ENCODE data around the gene INSR.

Gene INSR

GRCh38 chr19:7172794-7173193 is 121.4 kb downstream of the INSR start:
- Histone ChIP-seq H4K91ac (ENCODE audit: low read depth, low read length) (no peak overlapping the region), H2BK12ac (ENCODE audit: low read length) (no peak overlapping the region), H4K8ac (ENCODE audit: low read depth, low read length) (no peak overlapping the region), H2AFZ (ENCODE audit: insufficient read depth, low read length, poor library complexity) (no peak overlapping the region), H3K4me2 (ENCODE audit: low read length) (no peak overlapping the region), H3K79me2 (ENCODE audit: control insufficient read depth, insufficient read depth, low read length, poor library complexity) (no peaks in the 10 kb centered on the region), H3K27ac (ENCODE audit: low read depth, low read length) (no peak overlapping the region), H3K36me3 (ENCODE audit: control insufficient read depth in 1 of 2, insufficient read depth in 2 of 2, low read length in 2 of 2) (peaks cover 6 to 10% of the 10 kb centered on the region in 2 experiments), H3K23ac (ENCODE audit: low read length) (no peak overlapping the region), H3K9me3 (ENCODE audit: insufficient read depth, low read depth, low read length) (peaks cover 4% of the 10 kb centered on the region), H3K4ac (ENCODE audit: low read depth, low read length) (no peak overlapping the region), H4K12ac (ENCODE audit: low read depth, low read length) (no peak overlapping the region), H2AK5ac (ENCODE audit: low read length) (no peak overlapping the region), H3K79me1 (ENCODE audit: low read length) (no peaks in the 10 kb centered on the region), H3K14ac (ENCODE audit: low read length) (no peak overlapping the region), H2BK120ac (ENCODE audit: insufficient read depth, low read length, poor library complexity) (no peak overlapping the region), H2BK5ac (ENCODE audit: low read depth, low read length, poor library complexity) (no peak overlapping the region), H3K18ac (ENCODE audit: low read length) (no peak overlapping the region), H3K4me3 (ENCODE audit: low read depth, low read length) (no peak overlapping the region), H3K9ac (ENCODE audit: low read length) (no peak overlapping the region), H3K27me3 (ENCODE audit: insufficient read depth, low read length) (no peaks in the 10 kb centered on the region), H3K4me1 (ENCODE audit: control insufficient read depth in 1 of 2, insufficient read depth in 2 of 2, low read length in 2 of 2) (no peaks in the 10 kb centered on the region)
- DNase-seq, result no peak
- no CpG with 5 or more reads among the region's 4 CpGs for WGBS (ENCODE audit: extremely low coverage, insufficient coverage, insufficient read length)

- Histone ChIP-seq H3K4ac (ENCODE audit: low read depth, low read length) (no peak overlapping the region), H3K27ac (ENCODE audit: low read depth, low read length) (no peak overlapping the region), H4K91ac (ENCODE audit: low read depth, low read length) (no peak overlapping the region), H3K36me3 (ENCODE audit: control insufficient read depth in 1 of 2, insufficient read depth in 2 of 2, low read length in 2 of 2) (peaks cover 8 to 14% of the 10 kb centered on the region in 2 experiments), H3K23ac (ENCODE audit: low read length) (no peak overlapping the region), H3K79me1 (ENCODE audit: low read length) (no peaks in the 10 kb centered on the region), H3K4me3 (ENCODE audit: low read depth, low read length) (no peak overlapping the region), H2AK5ac (ENCODE audit: low read length) (no peak overlapping the region), H4K8ac (ENCODE audit: low read depth, low read length) (no peak overlapping the region), H3K9ac (ENCODE audit: low read length) (no peak overlapping the region), H3K18ac (ENCODE audit: low read length) (no peak overlapping the region), H3K4me1 (ENCODE audit: control insufficient read depth in 1 of 2, insufficient read depth in 2 of 2, low read length in 2 of 2) (no peaks in the 10 kb centered on the region), H3K14ac (ENCODE audit: low read length) (no peak overlapping the region), H4K12ac (ENCODE audit: low read depth, low read length) (no peak overlapping the region), H2AFZ (ENCODE audit: insufficient read depth, low read length, poor library complexity) (no peak overlapping the region), H3K27me3 (ENCODE audit: insufficient read depth, low read length) (no peaks in the 10 kb centered on the region), H3K9me3 (ENCODE audit: insufficient read depth, low read depth, low read length) (peaks cover 4% of the 10 kb centered on the region), H2BK120ac (ENCODE audit: insufficient read depth, low read length, poor library complexity) (no peak overlapping the region), H2BK12ac (ENCODE audit: low read length) (no peak overlapping the region), H3K4me2 (ENCODE audit: low read length) (no peak overlapping the region), H2BK5ac (ENCODE audit: low read depth, low read length, poor library complexity) (no peak overlapping the region), H3K79me2 (ENCODE audit: control insufficient read depth, insufficient read depth, low read length, poor library complexity) (no peaks in the 10 kb centered on the region)
- DNase-seq, result no peak
These were observed 123.2 kb downstream of the INSR start for GRCh38 chr19:7170983-7171382.

- H3K14ac ChIP-seq (ENCODE audit: low read length), result no peak overlapping the region
- no peak overlapping the region for H3K4ac ChIP-seq (ENCODE audit: low read depth, low read length)
- H4K12ac ChIP-seq (ENCODE audit: low read depth, low read length), result no peak overlapping the region
- no peaks in the 10 kb centered on the region for H3K79me2 ChIP-seq (ENCODE audit: control insufficient read depth, insufficient read depth, low read length, poor library complexity)
- no CpG with 5 or more reads among the region's 6 CpGs for WGBS (ENCODE audit: extremely low coverage, insufficient coverage, insufficient read length)
- no peak overlapping the region for H2BK12ac ChIP-seq (ENCODE audit: low read length)
- H3K23ac ChIP-seq (ENCODE audit: low read length), result no peak overlapping the region
- no peaks in the 10 kb centered on the region for H3K27me3 ChIP-seq (ENCODE audit: insufficient read depth, low read length)
- H4K8ac ChIP-seq (ENCODE audit: low read depth, low read length), result no peak overlapping the region
- peaks cover 8 to 15% of the 10 kb centered on the region in 2 experiments for H3K36me3 ChIP-seq (ENCODE audit: control insufficient read depth in 1 of 2, insufficient read depth in 2 of 2, low read length in 2 of 2)
- no peaks in the 10 kb centered on the region for H3K4me1 ChIP-seq (ENCODE audit: control insufficient read depth in 1 of 2, insufficient read depth in 2 of 2, low read length in 2 of 2)
- no peak overlapping the region for H3K9ac ChIP-seq (ENCODE audit: low read length)
- no peak overlapping the region for H2BK120ac ChIP-seq (ENCODE audit: insufficient read depth, low read length, poor library complexity)
- no peak overlapping the region for H3K27ac ChIP-seq (ENCODE audit: low read depth, low read length)
- H3K9me3 ChIP-seq (ENCODE audit: insufficient read depth, low read depth, low read length), result peaks cover 4% of the 10 kb centered on the region
- H2AFZ ChIP-seq (ENCODE audit: insufficient read depth, low read length, poor library complexity), result no peak overlapping the region
- no peak overlapping the region for H2BK5ac ChIP-seq (ENCODE audit: low read depth, low read length, poor library complexity)
- no peak overlapping the region for H2AK5ac ChIP-seq (ENCODE audit: low read length)
- H3K18ac ChIP-seq (ENCODE audit: low read length), result no peak overlapping the region
- H3K4me2 ChIP-seq (ENCODE audit: low read length), result no peak overlapping the region
- no peak overlapping the region for H4K91ac ChIP-seq (ENCODE audit: low read depth, low read length)
- H3K4me3 ChIP-seq (ENCODE audit: low read depth, low read length), result no peak overlapping the region
- DNase-seq, result no peak
- no peaks in the 10 kb centered on the region for H3K79me1 ChIP-seq (ENCODE audit: low read length)
These were observed 125.3 kb downstream of the INSR start for GRCh38 chr19:7168941-7169340.

- H3K9ac ChIP-seq (ENCODE audit: low read length), result no peak overlapping the region
These were observed 132.9 kb downstream of the INSR start for GRCh38 chr19:7161292-7161691.

More at GRCh38 chr19:7161292-7161691, 132.9 kb downstream of the INSR start:
- Histone ChIP-seq H3K79me1 (ENCODE audit: low read length) (no peaks in the 10 kb centered on the region), H2AK5ac (ENCODE audit: low read length) (no peak overlapping the region), H2BK5ac (ENCODE audit: low read depth, low read length, poor library complexity) (no peak overlapping the region), H3K27ac (ENCODE audit: low read depth, low read length) (no peak overlapping the region), H2BK120ac (ENCODE audit: insufficient read depth, low read length, poor library complexity) (no peak overlapping the region), H2BK12ac (ENCODE audit: low read length) (no peak overlapping the region), H3K4me1 (ENCODE audit: control insufficient read depth in 1 of 2, insufficient read depth in 2 of 2, low read length in 2 of 2) (no peaks in the 10 kb centered on the region), H4K8ac (ENCODE audit: low read depth, low read length) (no peak overlapping the region), H2AFZ (ENCODE audit: insufficient read depth, low read length, poor library complexity) (no peak overlapping the region), H3K4me3 (ENCODE audit: low read depth, low read length) (no peak overlapping the region), H3K9me3 (ENCODE audit: insufficient read depth, low read depth, low read length) (no peaks in the 10 kb centered on the region), H3K18ac (ENCODE audit: low read length) (no peak overlapping the region), H4K12ac (ENCODE audit: low read depth, low read length) (no peak overlapping the region), H4K91ac (ENCODE audit: low read depth, low read length) (no peak overlapping the region), H3K27me3 (ENCODE audit: insufficient read depth, low read length) (no peaks in the 10 kb centered on the region), H3K4ac (ENCODE audit: low read depth, low read length) (no peak overlapping the region), H3K36me3 (ENCODE audit: control insufficient read depth in 1 of 2, insufficient read depth in 2 of 2, low read length in 2 of 2) (peaks cover 7 to 11% of the 10 kb centered on the region in 2 experiments), H3K14ac (ENCODE audit: low read length) (no peak overlapping the region), H3K4me2 (ENCODE audit: low read length) (no peak overlapping the region), H3K23ac (ENCODE audit: low read length) (no peak overlapping the region), H3K79me2 (ENCODE audit: control insufficient read depth, insufficient read depth, low read length, poor library complexity) (no peaks in the 10 kb centered on the region)
- no CpG with 5 or more reads among the region's 4 CpGs for WGBS (ENCODE audit: extremely low coverage, insufficient coverage, insufficient read length)
- no peak for DNase-seq

Data from trophoblast cell (in vitro differentiated cells and primary cell).